ENCODE results near the gene TSHZ3.

Gene TSHZ3

GRCh38 chr19:31354316-31354715 lies 5.1 kb upstream of the TSHZ3 start:
- TF ChIP-seq SIN3A (IDR thresholded peaks at IDR 0.05; ENCODE audit: borderline replicate concordance, insufficient read depth, low read length): no peak
- TF ChIP-seq, protein P1, sequence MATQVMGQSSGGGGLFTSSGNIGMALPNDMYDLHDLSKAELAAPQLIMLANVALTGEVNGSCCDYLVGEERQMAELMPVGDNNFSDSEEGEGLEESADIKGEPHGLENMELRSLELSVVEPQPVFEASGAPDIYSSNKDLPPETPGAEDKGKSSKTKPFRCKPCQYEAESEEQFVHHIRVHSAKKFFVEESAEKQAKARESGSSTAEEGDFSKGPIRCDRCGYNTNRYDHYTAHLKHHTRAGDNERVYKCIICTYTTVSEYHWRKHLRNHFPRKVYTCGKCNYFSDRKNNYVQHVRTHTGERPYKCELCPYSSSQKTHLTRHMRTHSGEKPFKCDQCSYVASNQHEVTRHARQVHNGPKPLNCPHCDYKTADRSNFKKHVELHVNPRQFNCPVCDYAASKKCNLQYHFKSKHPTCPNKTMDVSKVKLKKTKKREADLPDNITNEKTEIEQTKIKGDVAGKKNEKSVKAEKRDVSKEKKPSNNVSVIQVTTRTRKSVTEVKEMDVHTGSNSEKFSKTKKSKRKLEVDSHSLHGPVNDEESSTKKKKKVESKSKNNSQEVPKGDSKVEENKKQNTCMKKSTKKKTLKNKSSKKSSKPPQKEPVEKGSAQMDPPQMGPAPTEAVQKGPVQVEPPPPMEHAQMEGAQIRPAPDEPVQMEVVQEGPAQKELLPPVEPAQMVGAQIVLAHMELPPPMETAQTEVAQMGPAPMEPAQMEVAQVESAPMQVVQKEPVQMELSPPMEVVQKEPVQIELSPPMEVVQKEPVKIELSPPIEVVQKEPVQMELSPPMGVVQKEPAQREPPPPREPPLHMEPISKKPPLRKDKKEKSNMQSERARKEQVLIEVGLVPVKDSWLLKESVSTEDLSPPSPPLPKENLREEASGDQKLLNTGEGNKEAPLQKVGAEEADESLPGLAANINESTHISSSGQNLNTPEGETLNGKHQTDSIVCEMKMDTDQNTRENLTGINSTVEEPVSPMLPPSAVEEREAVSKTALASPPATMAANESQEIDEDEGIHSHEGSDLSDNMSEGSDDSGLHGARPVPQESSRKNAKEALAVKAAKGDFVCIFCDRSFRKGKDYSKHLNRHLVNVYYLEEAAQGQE (IDR thresholded peaks at IDR 0.05; ENCODE audit: insufficient read depth in 1 of 2, low read depth in 2 of 2, low read length in 2 of 2): no peak
- TF ChIP-seq TAF1 (IDR thresholded peaks at IDR 0.05; ENCODE audit: borderline replicate concordance, insufficient read depth, low read length): no peak
- TF ChIP-seq FOXP2 (optimal IDR thresholded peaks at IDR 0.05; ENCODE audit: borderline replicate concordance, extremely low read depth, extremely low read length, insufficient read depth): no peak
- no peak for TF ChIP-seq POLR2AphosphoS5 (IDR thresholded peaks at IDR 0.05; ENCODE audit: low read depth, low read length)

DNA sequence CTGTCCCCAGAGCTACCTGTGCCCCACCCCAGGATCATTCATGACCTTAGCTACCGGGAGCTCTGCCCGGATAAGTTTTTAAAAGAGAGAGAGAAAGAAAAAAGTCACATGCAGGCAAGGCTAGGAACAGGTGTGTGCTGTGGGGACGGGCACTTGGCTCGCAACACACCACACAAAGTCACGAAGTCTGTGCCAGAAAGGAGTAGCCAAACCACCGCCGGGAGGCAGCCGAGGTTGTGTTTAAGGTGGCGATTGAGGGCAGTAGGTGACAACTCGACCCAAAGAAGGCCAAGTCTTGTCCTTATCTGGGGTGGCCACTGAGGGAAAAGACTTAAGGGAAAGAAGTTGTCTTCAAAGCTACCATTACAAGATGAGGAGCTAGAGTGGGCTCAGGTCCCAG lies 4.6 kb upstream of the TSHZ3 start:
- TF ChIP-seq SIN3A (IDR thresholded peaks at IDR 0.05; ENCODE audit: borderline replicate concordance, insufficient read depth, low read length): no peak

DNA sequence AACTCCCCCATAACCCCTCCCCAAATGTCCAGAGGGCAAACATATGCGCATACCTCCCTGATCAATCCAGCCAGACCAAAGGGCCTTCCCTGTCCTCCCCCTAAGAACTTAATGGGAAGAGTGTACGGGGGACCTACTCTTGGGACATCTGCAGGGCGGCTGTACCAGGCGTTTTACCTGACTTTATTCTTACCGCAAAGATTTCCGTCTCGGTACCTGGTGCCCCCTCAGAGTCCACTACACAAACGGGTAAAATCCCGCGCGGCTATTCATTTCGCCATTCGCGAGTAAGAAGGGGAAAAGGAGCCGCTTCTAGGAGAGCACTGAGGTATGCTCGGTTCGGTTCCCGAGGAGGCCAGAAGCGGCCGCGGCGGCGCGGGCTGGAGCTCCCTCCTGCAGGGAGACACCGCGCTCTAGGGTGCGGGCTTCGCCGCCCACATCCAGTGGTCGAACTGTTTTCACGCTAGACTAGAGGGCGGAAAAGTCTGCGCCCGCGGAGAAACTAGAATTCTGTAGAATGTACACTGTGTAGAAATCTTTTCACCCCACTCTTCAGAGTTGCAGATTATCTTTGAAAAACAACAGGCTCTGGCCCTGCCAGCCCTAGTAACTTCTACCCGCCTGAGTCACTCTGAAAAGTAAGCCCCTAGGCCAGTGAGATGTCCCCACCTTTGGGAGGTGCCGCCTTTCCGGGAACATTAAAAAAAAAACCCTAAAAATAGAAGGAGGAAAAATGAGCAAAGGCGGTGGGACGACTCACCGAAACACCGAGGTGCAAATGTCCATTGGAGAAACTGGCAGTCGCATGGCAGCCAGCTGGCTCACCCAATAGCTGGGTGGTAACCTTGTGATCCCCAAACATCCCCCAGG lies 3.8 kb upstream of the TSHZ3 start:
- TF ChIP-seq SIN3A (IDR thresholded peaks at IDR 0.05; ENCODE audit: borderline replicate concordance, insufficient read depth, low read length): no peak
- TF ChIP-seq FOXP2 (optimal IDR thresholded peaks at IDR 0.05; ENCODE audit: borderline replicate concordance, extremely low read depth, extremely low read length, insufficient read depth): no peak
- no peak for TF ChIP-seq POLR2AphosphoS5 (IDR thresholded peaks at IDR 0.05; ENCODE audit: low read depth, low read length)
- TF ChIP-seq TAF1 (IDR thresholded peaks at IDR 0.05; ENCODE audit: borderline replicate concordance, insufficient read depth, low read length): no peak
- TF ChIP-seq, protein P1 (IDR thresholded peaks at IDR 0.05; ENCODE audit: insufficient read depth in 1 of 2, low read depth in 2 of 2, low read length in 2 of 2): no peak

GRCh38 chr19:31352296-31352781 lies 3.1 kb upstream of the TSHZ3 start:
- TF ChIP-seq FOXP2 (optimal IDR thresholded peaks at IDR 0.05; ENCODE audit: borderline replicate concordance, extremely low read depth, extremely low read length, insufficient read depth) (no peak), POLR2AphosphoS5 (IDR thresholded peaks at IDR 0.05; ENCODE audit: low read depth, low read length) (no peak), TAF1 (IDR thresholded peaks at IDR 0.05; ENCODE audit: borderline replicate concordance, insufficient read depth, low read length) (no peak), SIN3A (IDR thresholded peaks at IDR 0.05; ENCODE audit: borderline replicate concordance, insufficient read depth, low read length) (no peak)
- TF ChIP-seq, protein P1 (IDR thresholded peaks at IDR 0.05; ENCODE audit: insufficient read depth in 1 of 2, low read depth in 2 of 2, low read length in 2 of 2): no peak

GRCh38 chr19:31351855-31352195 lies 2.6 kb upstream of the TSHZ3 start:
- no peak for TF ChIP-seq TAF1 (IDR thresholded peaks at IDR 0.05; ENCODE audit: borderline replicate concordance, insufficient read depth, low read length)
- no peak for TF ChIP-seq SIN3A (IDR thresholded peaks at IDR 0.05; ENCODE audit: borderline replicate concordance, insufficient read depth, low read length)
- TF ChIP-seq, protein P1 (IDR thresholded peaks at IDR 0.05; ENCODE audit: insufficient read depth in 1 of 2, low read depth in 2 of 2, low read length in 2 of 2): no peak
- TF ChIP-seq POLR2AphosphoS5 (IDR thresholded peaks at IDR 0.05; ENCODE audit: low read depth, low read length): no peak
- no peak for TF ChIP-seq FOXP2 (optimal IDR thresholded peaks at IDR 0.05; ENCODE audit: borderline replicate concordance, extremely low read depth, extremely low read length, insufficient read depth)

All from PFSK-1 (cell line).